Fibroblast of skin of back (primary cell): ENCODE data around the gene RUFY1.

Experiments
- DNase-seq: peaks from one replicate; pipeline ENCODE4 v3.0.0-alpha.2; 2013

The RUFY1 gene

DNA sequence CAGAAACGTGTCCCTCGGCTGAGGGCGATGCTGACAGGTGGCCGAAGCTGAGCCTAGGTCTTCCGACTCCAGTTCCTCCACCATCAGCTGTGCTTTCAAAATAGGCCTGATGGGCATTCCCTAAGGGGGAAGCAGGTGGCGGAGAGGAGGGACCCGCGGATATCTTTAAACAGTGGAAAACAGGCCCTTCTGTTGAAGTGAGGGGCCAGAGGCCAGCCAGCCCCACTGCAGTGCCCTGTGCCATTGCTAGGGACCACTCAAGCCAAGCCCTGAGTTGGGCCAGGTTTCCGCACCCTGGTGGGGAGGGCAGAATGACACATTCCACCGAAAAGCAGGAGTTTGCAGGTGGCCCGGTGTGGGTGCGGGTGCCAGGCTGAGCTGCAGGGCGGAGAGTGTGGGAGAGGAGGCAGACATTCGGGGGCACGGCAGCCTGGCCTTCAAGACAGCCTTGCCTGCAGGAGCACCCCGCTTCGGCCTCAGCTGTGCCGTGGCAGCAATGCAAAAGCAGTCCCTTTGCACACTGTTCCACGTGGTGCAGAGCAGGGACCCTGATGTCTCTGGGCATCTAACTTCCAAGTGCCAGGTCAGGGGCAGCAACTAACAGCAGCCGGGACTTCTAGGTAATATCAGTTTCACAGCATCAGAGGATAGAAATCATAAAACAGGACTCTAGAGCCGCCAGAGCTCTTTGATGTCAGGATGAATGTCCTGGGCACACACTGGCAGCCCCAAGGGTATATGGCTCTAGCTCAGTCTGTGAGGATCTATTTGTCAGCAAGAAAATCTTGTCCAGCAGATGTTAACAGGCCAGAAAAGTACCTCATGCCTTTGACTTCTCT is 55.9 kb downstream of the RUFY1 start:
- no peak for DNase-seq

DNA sequence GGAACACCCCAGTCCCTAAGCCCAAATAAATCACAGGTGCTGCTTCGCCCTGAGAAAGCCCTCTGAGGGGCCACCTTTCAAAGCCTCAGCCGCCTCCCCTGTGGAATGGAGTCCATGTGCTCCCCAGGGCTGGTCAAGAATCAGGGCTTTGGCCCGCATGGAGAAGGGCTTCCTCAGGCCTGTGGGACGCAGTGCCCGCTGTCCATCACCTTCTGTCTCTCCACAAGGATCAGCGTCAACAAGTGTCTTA is 56.5 kb downstream of the RUFY1 start:
- no peak for DNase-seq

GRCh38 chr5:179607160-179607931 is 57.0 kb downstream of the RUFY1 start:
- no peak for DNase-seq

DNA sequence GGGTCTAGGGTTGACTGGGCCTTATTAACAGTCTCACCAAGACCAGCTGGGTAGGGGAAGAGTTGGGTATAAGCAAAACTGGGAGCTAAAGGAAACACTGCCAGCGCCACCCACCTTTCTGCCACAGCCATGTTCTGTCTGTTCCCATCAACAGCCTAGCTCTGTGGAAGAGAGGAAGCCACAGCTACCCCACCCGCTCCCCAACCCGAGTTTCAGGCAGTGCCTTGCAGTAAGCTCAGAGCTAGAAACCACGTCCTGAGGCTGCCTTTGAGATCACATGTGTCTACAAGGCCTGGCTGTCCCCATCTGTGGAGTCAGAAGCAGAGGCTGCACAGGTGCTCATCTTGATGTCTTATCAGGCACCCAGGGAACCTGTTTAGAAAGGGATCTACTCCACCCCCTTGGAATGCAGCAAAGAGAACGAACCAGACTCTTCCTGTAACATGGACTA is 57.8 kb downstream of the RUFY1 start:
- DNase-seq, result no peak

DNA sequence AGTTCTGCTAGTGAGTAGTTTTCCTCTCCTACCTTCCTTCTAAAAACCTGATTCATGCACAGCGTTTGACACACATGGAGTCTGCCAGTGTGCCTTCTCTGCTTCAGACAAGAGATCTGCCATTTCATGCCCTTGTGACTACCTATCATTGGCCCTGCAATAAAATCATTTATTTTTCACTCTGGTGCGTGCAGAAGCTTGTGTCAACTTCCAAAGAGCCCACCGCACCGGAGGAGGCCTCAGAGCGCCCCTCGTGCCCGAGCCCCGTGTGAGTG is 59.4 kb downstream of the RUFY1 start:
- DNase-seq, result no peak

DNA sequence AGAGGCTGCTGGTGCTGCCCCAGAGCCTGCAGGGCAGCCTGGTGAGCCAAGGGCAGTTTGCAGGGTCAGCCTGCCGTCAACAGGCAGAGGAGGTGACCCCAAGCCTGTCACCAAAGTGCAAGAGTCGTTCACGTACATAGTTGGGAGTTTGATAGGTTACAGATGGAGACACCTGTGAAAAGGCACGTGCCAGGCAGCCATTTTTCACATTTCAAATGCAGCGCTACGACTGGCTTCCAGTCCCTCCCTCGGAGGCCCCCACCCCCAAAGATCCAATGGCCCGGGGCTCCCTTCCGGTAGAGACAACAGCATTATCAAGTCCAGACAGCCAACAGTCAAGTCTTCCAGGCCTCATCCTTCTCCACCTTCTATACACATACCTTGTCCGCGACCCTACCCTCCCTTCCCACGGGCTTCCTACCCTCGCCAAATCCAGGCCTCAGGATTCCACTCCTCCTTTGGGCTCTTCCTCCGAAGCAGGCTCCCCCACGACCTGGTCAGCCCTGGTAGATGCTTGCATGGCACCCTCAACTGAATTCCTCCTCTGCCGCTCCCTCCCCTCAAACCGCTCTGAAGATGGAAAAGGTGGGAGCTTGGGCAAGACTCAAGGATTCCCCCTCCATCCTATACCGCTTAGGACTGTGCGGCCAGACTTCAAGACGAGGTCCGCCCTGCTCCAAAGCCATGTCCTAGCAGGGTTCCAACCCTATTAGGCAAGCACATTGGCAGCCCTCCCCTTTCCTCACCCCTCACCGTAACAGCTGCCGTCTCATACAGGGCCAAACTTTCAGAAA is 60.0 kb downstream of the RUFY1 start:
- DNase-seq, result no peak

GRCh38 chr5:179610903-179611265 is 60.5 kb downstream of the RUFY1 start:
- no peak for DNase-seq

DNA sequence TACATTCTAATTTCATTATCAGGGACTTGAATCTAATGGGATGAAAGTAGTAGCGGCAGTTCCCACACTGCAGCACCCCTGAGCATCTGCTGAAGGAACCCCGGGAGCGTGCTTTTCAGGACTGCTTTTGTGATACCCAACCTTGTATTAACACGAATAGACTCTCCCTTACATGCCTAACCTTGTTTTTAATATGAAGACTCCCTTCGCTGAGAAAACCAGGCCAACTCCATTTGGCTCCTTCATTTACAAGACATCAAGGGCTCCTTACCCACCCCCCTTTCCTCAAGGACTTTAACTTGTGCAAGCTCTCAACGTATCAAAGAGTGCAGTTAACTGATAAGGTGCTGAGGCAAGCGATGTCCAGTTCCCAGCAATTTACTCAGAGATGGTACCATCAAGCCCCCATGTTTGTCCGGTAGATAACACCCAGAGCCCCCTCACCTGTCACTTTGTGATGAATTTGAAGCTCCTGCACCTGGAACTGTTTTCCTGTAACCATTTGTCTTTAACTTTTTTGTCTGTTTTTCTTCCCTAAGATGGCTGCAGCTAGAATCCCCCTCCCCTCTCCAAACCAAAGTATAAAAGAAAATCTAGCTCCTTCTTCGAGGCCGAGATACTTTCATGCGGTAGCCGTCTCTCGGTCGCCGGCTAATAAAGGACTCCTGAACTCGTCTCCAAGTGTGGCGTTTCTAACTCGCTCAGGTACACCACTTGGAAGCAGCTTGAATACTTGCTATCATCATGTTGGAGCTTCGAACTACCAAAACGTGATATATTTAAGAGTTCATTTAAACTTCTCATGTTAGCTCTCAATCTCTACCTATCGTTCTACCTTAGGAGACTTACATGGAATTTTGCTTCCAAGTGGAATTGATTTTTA is 62.5 kb downstream of the RUFY1 start:
- DNase-seq, result no peak

DNA sequence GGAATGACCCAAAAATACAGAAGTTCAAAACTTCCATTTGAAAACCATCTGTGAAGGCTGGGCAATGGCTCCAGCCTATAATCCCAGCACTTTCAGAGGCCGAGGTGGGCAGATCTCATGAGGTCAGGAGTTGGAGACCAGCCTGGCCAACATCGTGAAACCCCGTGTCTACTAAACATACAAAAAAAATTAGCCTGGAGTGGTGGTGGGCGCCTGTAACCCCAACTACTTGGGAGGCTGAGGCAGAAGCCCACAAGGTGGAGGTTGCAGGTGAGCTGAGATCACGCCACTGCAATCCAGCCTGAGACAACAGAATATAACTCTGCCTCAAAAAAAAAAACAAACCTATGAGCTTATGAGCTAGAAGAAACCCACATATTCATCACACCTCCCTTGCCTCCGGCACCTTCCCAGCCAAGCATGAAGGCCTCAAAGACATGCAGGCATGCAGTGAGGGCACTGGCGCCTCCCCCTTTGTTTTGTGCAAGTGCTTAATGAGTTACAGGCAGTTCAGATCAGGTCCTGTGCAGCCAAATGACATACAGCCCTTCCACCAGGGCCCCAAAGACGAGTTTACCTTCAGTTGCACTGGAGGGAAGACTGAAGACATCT is 63.2 kb downstream of the RUFY1 start:
- DNase-seq, result no peak

- DNase-seq, result no peak
Observed at GRCh38 chr5:179614745-179615144, 64.4 kb downstream of the RUFY1 start.

GRCh38 chr5:179615203-179615602 is 64.8 kb downstream of the RUFY1 start:
- no peak for DNase-seq

DNA sequence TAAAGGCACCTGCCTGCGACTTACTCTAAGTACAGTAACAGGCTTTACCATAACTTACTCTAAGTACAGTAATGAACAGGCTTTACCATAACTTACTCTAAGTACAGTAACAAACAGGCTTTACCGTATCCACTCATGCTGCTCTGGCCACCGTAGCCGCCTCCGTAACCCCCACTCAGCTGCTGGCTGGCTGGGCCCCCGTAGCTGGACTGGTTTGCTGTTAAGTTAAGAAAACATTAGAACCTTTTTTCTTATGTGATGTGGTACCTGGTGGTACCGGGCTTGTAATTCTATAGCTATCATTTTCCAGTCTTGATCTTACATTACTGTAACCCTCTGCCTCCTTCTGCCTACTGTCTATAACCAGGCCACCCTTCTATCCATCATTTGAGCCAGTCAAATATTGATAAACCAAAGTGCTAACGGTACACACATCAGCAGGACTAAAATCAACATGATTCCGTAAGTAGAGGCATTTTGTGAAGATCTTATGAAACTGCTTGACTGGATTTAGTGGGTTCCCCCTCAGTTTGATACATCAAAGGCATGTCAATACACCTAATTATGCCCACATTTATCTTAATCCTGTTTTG is 65.7 kb downstream of the RUFY1 start:
- DNase-seq, result no peak

- DNase-seq, result no peak
Observed at GRCh38 chr5:179617930-179618329, 67.6 kb downstream of the RUFY1 start.

DNA sequence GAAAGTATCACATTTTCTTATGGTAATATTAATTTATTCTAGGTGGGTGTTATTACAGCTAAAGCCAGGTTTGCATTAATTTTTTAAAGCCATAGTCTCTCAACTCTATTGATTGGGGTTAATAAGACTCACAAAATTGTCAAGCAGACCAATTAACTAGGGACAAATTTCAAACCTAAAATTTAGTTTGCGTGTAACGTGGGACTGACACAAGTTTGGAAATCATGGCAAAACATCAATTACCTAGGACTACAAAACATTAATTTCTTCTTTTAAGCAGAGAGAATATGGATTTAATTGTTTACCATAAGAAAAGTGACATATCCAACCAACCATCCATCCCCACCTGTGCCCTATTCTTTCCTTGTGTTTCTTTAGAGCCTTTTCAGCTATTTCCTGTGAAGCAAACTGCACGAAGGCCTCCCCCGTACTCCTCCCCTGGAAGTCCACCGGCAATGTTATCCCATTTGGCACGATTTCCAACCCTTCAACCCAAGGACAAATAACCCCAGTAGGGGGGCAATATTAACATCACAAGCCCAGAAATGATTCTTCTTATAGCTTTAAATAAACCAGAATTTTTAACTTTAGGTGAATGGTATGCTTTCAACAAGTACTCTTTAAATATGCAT is 68.7 kb downstream of the RUFY1 start:
- no peak for DNase-seq

GRCh38 chr5:179619776-179620175 is 69.4 kb downstream of the RUFY1 start:
- DNase-seq, result no peak

- no peak for DNase-seq
Observed at GRCh38 chr5:179620293-179620692, 69.9 kb downstream of the RUFY1 start.

GRCh38 chr5:179620703-179621350 is 70.5 kb downstream of the RUFY1 start:
- peak; percentile 32 for DNase-seq

DNA sequence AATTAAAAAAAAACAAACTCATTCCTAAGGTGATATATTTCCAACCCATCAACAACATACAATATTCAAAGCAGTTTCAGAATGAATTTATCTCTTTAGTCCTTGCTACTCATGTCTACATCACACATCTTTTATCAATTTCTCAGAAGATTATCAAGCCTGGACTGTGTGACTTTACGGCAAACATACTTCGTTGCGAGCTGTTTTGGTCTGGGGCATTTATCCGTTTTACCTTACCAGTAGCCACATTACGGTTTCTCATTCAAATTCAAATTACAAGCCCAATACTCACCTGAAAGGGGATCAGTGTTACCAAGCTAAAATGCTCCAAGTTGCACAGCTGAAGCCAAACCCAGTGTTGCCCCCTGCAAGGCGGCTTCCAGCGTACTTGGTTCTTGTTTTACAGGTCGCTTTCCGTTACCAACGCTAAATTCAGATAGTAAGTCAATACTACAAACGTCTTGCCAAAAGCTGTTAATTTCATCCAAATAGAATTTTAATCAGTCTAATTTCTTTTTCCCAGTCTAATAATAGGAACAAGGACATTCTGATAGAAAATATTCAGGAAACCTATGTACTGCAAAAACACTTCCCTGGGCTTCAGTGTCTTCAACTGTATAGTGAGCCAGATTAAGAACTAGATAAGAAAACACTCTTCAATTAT is 71.3 kb downstream of the RUFY1 start:
- no peak for DNase-seq

GRCh38 chr5:179623003-179623905 is 72.9 kb downstream of the RUFY1 start, which contains the start of gene HNRNPH1:
HNRNPH1 (minus strand) TSS chr5:179623671; CDS start chr5:179623133, 538 bp downstream.
- peak; percentile 98 for DNase-seq
